Measurements from ENCODE around the gene LUZP2. TPM values are rescaled to one million over a fixed set of nuclear protein-coding genes. Genes with fewer than 3 reads are reported as not detected.

LUZP2 gene
- polyA plus RNA-seq, 1 of the 3 experiments (the other 2 are of a cell fraction): 0.03 TPM

DNA sequence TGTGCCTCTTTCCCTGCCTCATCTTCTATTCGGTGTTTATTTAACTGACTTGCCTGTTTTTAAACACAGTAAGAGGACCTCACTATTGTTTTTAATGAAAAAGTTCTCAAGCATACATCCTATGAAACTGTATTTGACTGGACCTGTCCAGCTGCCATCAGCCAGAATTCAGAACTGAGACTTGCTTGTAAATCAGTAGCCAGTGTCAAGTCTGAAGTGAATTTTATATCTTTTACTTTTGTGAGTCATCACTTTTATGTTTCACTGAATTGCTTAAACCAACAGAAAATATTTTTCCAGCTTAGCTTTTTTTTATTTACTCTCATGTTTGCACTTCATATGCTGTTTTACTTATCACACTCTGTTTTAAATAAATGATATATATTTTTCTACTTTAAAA, 88.3 kb downstream of the LUZP2 start:
- Histone ChIP-seq H3K9me3 (no peaks in the 10 kb centered on the region), H3K4me3 (ENCODE audit: low read depth in 2 of 2, low read length in 1 of 2) (no peak overlapping the region), H2AFZ (ENCODE audit: low read depth) (no peak overlapping the region), H3K27ac (ENCODE audit: low read depth in 2 of 2, low read length in 1 of 2) (0 out of 4 replicates have a peak overlapping the region, but pooled peaks of 1 of the 2 experiments have one; percentile 17), H3K27me3 (ENCODE audit: insufficient read depth) (no peaks in the 10 kb centered on the region), H3K79me2 (ENCODE audit: insufficient read depth) (no peaks in the 10 kb centered on the region), H3K36me3 (replicated peaks in 1 of 2; ENCODE audit: control insufficient read depth in 1 of 2, insufficient read depth in 2 of 2, low read length in 1 of 2) (no peaks in the 10 kb centered on the region), H3K4me1 (ENCODE audit: control insufficient read depth in 1 of 2, insufficient read depth in 2 of 2, low read depth in 1 of 2, low read length in 1 of 2) (peaks cover 0 to 14% of the 10 kb centered on the region in 2 experiments; a peak in 1 of 4 replicates), H3K9me2 (no peaks in the 10 kb centered on the region), H4K20me1 (ENCODE audit: insufficient read depth) (no peaks in the 10 kb centered on the region), H3K4me2 (no peak overlapping the region), H3K9ac (no peak overlapping the region), H3F3A (replicated peaks; ENCODE audit: insufficient read depth) (peaks cover 12% of the 10 kb centered on the region)
- 73% methylated on average over 1 of the region's 1 CpG for WGBS (ENCODE audit: low lambda C conversion rate)
- ChIA-PET POLR2A (no interaction called here), CTCF (no interaction called here)
- DNase-seq: no peak
- TF ChIP-seq, protein P1, sequence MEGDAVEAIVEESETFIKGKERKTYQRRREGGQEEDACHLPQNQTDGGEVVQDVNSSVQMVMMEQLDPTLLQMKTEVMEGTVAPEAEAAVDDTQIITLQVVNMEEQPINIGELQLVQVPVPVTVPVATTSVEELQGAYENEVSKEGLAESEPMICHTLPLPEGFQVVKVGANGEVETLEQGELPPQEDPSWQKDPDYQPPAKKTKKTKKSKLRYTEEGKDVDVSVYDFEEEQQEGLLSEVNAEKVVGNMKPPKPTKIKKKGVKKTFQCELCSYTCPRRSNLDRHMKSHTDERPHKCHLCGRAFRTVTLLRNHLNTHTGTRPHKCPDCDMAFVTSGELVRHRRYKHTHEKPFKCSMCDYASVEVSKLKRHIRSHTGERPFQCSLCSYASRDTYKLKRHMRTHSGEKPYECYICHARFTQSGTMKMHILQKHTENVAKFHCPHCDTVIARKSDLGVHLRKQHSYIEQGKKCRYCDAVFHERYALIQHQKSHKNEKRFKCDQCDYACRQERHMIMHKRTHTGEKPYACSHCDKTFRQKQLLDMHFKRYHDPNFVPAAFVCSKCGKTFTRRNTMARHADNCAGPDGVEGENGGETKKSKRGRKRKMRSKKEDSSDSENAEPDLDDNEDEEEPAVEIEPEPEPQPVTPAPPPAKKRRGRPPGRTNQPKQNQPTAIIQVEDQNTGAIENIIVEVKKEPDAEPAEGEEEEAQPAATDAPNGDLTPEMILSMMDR (IDR thresholded peaks at IDR 0.05): no peak
- TF ChIP-seq, protein P2, sequence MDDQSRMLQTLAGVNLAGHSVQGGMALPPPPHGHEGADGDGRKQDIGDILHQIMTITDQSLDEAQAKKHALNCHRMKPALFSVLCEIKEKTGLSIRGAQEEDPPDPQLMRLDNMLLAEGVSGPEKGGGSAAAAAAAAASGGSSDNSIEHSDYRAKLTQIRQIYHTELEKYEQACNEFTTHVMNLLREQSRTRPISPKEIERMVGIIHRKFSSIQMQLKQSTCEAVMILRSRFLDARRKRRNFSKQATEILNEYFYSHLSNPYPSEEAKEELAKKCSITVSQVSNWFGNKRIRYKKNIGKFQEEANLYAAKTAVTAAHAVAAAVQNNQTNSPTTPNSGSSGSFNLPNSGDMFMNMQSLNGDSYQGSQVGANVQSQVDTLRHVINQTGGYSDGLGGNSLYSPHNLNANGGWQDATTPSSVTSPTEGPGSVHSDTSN (IDR thresholded peaks at IDR 0.05): peak; percentile 62; the same call in 1 of the 2 replicates

DNA sequence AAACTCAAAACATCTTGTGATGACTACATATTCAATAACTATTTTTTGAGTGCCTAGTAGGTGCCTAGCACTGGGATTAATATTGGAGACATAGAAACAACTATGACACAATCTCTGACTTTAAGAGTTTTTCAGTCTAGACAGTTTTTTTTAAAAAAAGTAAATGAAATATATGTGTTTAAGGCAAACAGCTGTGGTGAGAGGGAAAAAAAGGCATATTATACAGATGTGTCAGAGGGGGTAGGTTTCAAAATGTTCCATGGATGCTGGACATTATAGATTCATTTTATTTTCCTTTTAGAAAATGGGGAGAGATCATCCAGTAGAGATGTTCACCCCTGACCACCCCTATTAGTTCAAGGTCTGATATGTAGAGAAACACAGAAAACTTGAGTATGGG, 90.8 kb downstream of the LUZP2 start:
- CTCF ChIA-PET: no interaction called here

More for the DNA sequence above, 90.8 kb downstream of the LUZP2 start:
- Histone ChIP-seq H2AFZ (ENCODE audit: low read depth) (no peak overlapping the region), H3K4me1 (ENCODE audit: control insufficient read depth in 1 of 2, insufficient read depth in 2 of 2, low read depth in 1 of 2, low read length in 1 of 2) (peaks cover 0 to 28% of the 10 kb centered on the region in 2 experiments; a peak in 3 of 4 replicates), H3K27me3 (ENCODE audit: insufficient read depth) (no peaks in the 10 kb centered on the region), H3K4me2 (peak overlapping the region; percentile 32; the same call in 1 of the 2 replicates), H3K27ac (ENCODE audit: low read depth in 2 of 2, low read length in 1 of 2) (peak overlapping the region in 1 of 2 experiments; percentile 68; a peak in 2 of 4 replicates), H3F3A (replicated peaks; ENCODE audit: insufficient read depth) (peaks cover 22% of the 10 kb centered on the region), H4K20me1 (ENCODE audit: insufficient read depth) (no peaks in the 10 kb centered on the region), H3K4me3 (ENCODE audit: low read depth in 2 of 2, low read length in 1 of 2) (no peak overlapping the region), H3K9ac (no peak overlapping the region), H3K9me2 (no peaks in the 10 kb centered on the region), H3K79me2 (ENCODE audit: insufficient read depth) (no peaks in the 10 kb centered on the region), H3K9me3 (no peaks in the 10 kb centered on the region), H3K36me3 (replicated peaks in 1 of 2; ENCODE audit: control insufficient read depth in 1 of 2, insufficient read depth in 2 of 2, low read length in 1 of 2) (no peaks in the 10 kb centered on the region)
- no peak for TF ChIP-seq CHD2 (IDR thresholded peaks at IDR 0.05; ENCODE audit: low read length, partially characterized antibody)
- TF ChIP-seq RAD21 (IDR thresholded peaks at IDR 0.05; ENCODE audit: low read length): no peak
- no peak for TF ChIP-seq YY1 (IDR thresholded peaks at IDR 0.05; ENCODE audit: low read depth)
- TF ChIP-seq TEAD4 (IDR thresholded peaks at IDR 0.05; ENCODE audit: borderline replicate concordance, insufficient read depth): no peak
- TF ChIP-seq, protein P3, sequence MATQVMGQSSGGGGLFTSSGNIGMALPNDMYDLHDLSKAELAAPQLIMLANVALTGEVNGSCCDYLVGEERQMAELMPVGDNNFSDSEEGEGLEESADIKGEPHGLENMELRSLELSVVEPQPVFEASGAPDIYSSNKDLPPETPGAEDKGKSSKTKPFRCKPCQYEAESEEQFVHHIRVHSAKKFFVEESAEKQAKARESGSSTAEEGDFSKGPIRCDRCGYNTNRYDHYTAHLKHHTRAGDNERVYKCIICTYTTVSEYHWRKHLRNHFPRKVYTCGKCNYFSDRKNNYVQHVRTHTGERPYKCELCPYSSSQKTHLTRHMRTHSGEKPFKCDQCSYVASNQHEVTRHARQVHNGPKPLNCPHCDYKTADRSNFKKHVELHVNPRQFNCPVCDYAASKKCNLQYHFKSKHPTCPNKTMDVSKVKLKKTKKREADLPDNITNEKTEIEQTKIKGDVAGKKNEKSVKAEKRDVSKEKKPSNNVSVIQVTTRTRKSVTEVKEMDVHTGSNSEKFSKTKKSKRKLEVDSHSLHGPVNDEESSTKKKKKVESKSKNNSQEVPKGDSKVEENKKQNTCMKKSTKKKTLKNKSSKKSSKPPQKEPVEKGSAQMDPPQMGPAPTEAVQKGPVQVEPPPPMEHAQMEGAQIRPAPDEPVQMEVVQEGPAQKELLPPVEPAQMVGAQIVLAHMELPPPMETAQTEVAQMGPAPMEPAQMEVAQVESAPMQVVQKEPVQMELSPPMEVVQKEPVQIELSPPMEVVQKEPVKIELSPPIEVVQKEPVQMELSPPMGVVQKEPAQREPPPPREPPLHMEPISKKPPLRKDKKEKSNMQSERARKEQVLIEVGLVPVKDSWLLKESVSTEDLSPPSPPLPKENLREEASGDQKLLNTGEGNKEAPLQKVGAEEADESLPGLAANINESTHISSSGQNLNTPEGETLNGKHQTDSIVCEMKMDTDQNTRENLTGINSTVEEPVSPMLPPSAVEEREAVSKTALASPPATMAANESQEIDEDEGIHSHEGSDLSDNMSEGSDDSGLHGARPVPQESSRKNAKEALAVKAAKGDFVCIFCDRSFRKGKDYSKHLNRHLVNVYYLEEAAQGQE (IDR thresholded peaks at IDR 0.05; ENCODE audit: low read depth, low read length): no peak
- no peak for TF ChIP-seq EZH2phosphoT487 (IDR thresholded peaks at IDR 0.05; ENCODE audit: borderline replicate concordance, low read depth)
- TF ChIP-seq, protein P4, sequence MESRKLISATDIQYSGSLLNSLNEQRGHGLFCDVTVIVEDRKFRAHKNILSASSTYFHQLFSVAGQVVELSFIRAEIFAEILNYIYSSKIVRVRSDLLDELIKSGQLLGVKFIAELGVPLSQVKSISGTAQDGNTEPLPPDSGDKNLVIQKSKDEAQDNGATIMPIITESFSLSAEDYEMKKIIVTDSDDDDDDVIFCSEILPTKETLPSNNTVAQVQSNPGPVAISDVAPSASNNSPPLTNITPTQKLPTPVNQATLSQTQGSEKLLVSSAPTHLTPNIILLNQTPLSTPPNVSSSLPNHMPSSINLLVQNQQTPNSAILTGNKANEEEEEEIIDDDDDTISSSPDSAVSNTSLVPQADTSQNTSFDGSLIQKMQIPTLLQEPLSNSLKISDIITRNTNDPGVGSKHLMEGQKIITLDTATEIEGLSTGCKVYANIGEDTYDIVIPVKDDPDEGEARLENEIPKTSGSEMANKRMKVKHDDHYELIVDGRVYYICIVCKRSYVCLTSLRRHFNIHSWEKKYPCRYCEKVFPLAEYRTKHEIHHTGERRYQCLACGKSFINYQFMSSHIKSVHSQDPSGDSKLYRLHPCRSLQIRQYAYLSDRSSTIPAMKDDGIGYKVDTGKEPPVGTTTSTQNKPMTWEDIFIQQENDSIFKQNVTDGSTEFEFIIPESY (IDR thresholded peaks at IDR 0.05; ENCODE audit: borderline replicate concordance, low read depth): no peak
- POLR2A ChIA-PET: no interaction called here
- DNase-seq: no peak

Data from SK-N-SH (cell line).